ENCODE data around the gene KRT75. TPM values are rescaled to one million over a fixed set of nuclear protein-coding genes. Genes with fewer than 3 reads are reported as not detected.
"Not testable (repeated sequence)": the region's sequence is repeated elsewhere in the genome, so short reads cannot be mapped to it uniquely, and the experiment has no call there.

The KRT75 gene
- total RNA-seq, 1 donor from 2014 or later = not detected

- peaks cover 20% of the 10 kb centered on the region for H3K27me3 Mint-ChIP-seq (ENCODE audit: low read depth)
- no peaks in the 10 kb centered on the region for H3K36me3 Mint-ChIP-seq
- H3K9me3 Mint-ChIP-seq = no peaks in the 10 kb centered on the region
- no peak for DNase-seq (ENCODE audit: low spot score in 2 of 2, unreplicated experiment in 2 of 2)
- H3K4me1 Mint-ChIP-seq = no peaks in the 10 kb centered on the region
- H3K4me3 Mint-ChIP-seq = no peak overlapping the region
- peak overlapping the region; percentile 22 for H3K27ac Mint-ChIP-seq
- TF ChIP-seq CTCF (IDR thresholded peaks at IDR 0.05; ENCODE audit: unreplicated experiment) = no peak
These were observed 20.4 kb upstream of the KRT75 start for GRCh38 chr12:52454411-52455201.

GRCh38 chr12:52452101-52452500 is 17.9 kb upstream of the KRT75 start, which contains the start of gene KRT6B:
Gene KRT6B, minus strand, starts transcription at chr12:52452146. Its CDS starts 68 bp downstream, at chr12:52452078.
- DNase-seq (ENCODE audit: low spot score in 2 of 2, unreplicated experiment in 2 of 2) = no peak
- Mint-ChIP-seq H3K4me1 (no peaks in the 10 kb centered on the region), H3K36me3 (no peaks in the 10 kb centered on the region), H3K4me3 (no peak within 1 kb of the TSS), H3K27ac (no peak within 1 kb of the TSS), H3K27me3 (ENCODE audit: low read depth) (peaks cover 33% of the 10 kb centered on the region), H3K9me3 (no peaks in the 10 kb centered on the region)
- no peak for TF ChIP-seq CTCF (IDR thresholded peaks at IDR 0.05; ENCODE audit: unreplicated experiment)

- no peak for TF ChIP-seq CTCF (IDR thresholded peaks at IDR 0.05; ENCODE audit: unreplicated experiment)
- no peaks in the 10 kb centered on the region for H3K36me3 Mint-ChIP-seq
- H3K4me3 Mint-ChIP-seq = no peak overlapping the region
- peaks cover 4% of the 10 kb centered on the region for H3K4me1 Mint-ChIP-seq
- no peaks in the 10 kb centered on the region for H3K9me3 Mint-ChIP-seq
- no peak for DNase-seq (ENCODE audit: low spot score in 2 of 2, unreplicated experiment in 2 of 2)
- no peak overlapping the region for H3K27ac Mint-ChIP-seq
- H3K27me3 Mint-ChIP-seq (ENCODE audit: low read depth) = peaks cover 39% of the 10 kb centered on the region
These were observed 14.1 kb upstream of the KRT75 start for GRCh38 chr12:52448228-52448627.

GRCh38 chr12:52447196-52447595 is 13.0 kb upstream of the KRT75 start:
- H3K27me3 Mint-ChIP-seq (ENCODE audit: low read depth) = peaks cover 37% of the 10 kb centered on the region
- not testable (repeated sequence) for H3K36me3 Mint-ChIP-seq; DNase-seq (ENCODE audit: low spot score in 2 of 2, unreplicated experiment in 2 of 2); H3K9me3 Mint-ChIP-seq; H3K4me3 Mint-ChIP-seq; H3K27ac Mint-ChIP-seq
- H3K4me1 Mint-ChIP-seq = peaks cover 14% of the 10 kb centered on the region

GRCh38 chr12:52446367-52447045 is 12.3 kb upstream of the KRT75 start:
- Mint-ChIP-seq H3K27ac (no peak overlapping the region), H3K36me3 (no peaks in the 10 kb centered on the region), H3K4me1 (peaks cover 21% of the 10 kb centered on the region), H3K4me3 (no peak overlapping the region), H3K9me3 (no peaks in the 10 kb centered on the region), H3K27me3 (ENCODE audit: low read depth) (peaks cover 33% of the 10 kb centered on the region)
- no peak for TF ChIP-seq CTCF (IDR thresholded peaks at IDR 0.05; ENCODE audit: unreplicated experiment)
- DNase-seq (ENCODE audit: low spot score in 2 of 2, unreplicated experiment in 2 of 2) = no peak

- TF ChIP-seq CTCF (IDR thresholded peaks at IDR 0.05; ENCODE audit: unreplicated experiment) = no peak
- no peak for DNase-seq (ENCODE audit: low spot score in 2 of 2, unreplicated experiment in 2 of 2)
- peaks cover 33% of the 10 kb centered on the region for H3K27me3 Mint-ChIP-seq (ENCODE audit: low read depth)
- no peaks in the 10 kb centered on the region for H3K36me3 Mint-ChIP-seq
- peaks cover 27% of the 10 kb centered on the region for H3K4me1 Mint-ChIP-seq
- no peaks in the 10 kb centered on the region for H3K9me3 Mint-ChIP-seq
- H3K4me3 Mint-ChIP-seq = no peak overlapping the region
- H3K27ac Mint-ChIP-seq = no peak overlapping the region
These were observed 11.7 kb upstream of the KRT75 start for GRCh38 chr12:52445876-52446275.
